Uterus (tissue), 4 donors: Measurements from ENCODE around the gene KLHL18. TPM values are rescaled to one million over a fixed set of nuclear protein-coding genes. Genes with fewer than 3 reads are reported as not detected.

Experiments used
- DNase-seq, 2 donors: peaks; one replicate each; pipeline ENCODE4 v3.0.0-alpha.2; 2019 to 2020
- H3K27ac ChIP-seq, 2 donors: fragments of 200-600 bp; sonication (generic); 1 replicate in 1 of 2; 2 replicates in 1 of 2; pipeline ENCODE4 v1.5.1; 2016 to 2018
- H3K27me3 ChIP-seq, 2 donors: fragments of 200-600 bp; sonication (generic); one replicate each; pipeline ENCODE4 v1.5.1; 2018 to 2019; ENCODE audit warnings: control low read depth in 1 of 2
- H3K36me3 ChIP-seq, 2 donors: fragments of 200-600 bp; sonication (generic); one replicate each; pipeline ENCODE4 v1.5.1; 2019; ENCODE audit warnings: control low read depth in 1 of 2
- H3K4me1 ChIP-seq, 2 donors: fragments of 200-600 bp; sonication (generic); one replicate each; pipeline ENCODE4 v1.5.1; 2018 to 2019; ENCODE audit warnings: control low read depth in 1 of 2
- H3K4me3 ChIP-seq, 2 donors: fragments of 200-600 bp; sonication (generic); 1 replicate in 1 of 2; 2 replicates in 1 of 2; pipeline ENCODE4 v1.5.1; 2018 to 2019; ENCODE audit warnings: mild to moderate bottlenecking in 1 of 2
- H3K9me3 ChIP-seq, 2 donors: fragments of 200-600 bp; sonication (generic); one replicate each; pipeline ENCODE4 v1.5.1; 2019; ENCODE audit warnings: control low read depth in 1 of 2
- POLR2A ChIP-seq, 2 donors: fragments of 450-650 bp; IDR thresholded peaks; one replicate each; pipeline ENCODE4 v1.6.1; 2016; ENCODE audit warnings: antibody characterized with exemption in 2 of 2, mild to moderate bottlenecking in 1 of 2, moderate library complexity in 1 of 2
- intact Hi-C: fragments of 100-400 bp; cut with DNase I; formaldehyde crosslinking; loops from one replicate; pipeline ENCODE4 v1.15.1; 2023; ENCODE audit warnings: low total_unique reads
- total RNA-seq, 4 donors: library from RNA; depleted of rRNA in 3 of 4; stranded (reverse); fragments of >200 nt in 3 of 4; gene quantifications; one replicate each; pipeline versions ENCODE4 v1.1.0 to v1.2.4, GENCODE V29; 2014 to 2023
- TF ChIP-seq, protein P1 (sequence below), 4 experiments: fragments of 200-600 bp in 2 of 4; fragments of 450-650 bp in 2 of 4; sonication (generic) in 2 of 4; IDR thresholded peaks; one replicate each; pipeline ENCODE4 v1.5.1; 2016 to 2019; ENCODE audit warnings: antibody characterized with exemption in 4 of 4, mild to moderate bottlenecking in 2 of 4, moderate library complexity in 1 of 4
- donor health status: DM: yes; HTN: yes; CAD: no.

The KLHL18 gene
- total RNA-seq, 4 donors from 2014 or later: 1.3 to 32.9 (median 15.0) TPM

DNA sequence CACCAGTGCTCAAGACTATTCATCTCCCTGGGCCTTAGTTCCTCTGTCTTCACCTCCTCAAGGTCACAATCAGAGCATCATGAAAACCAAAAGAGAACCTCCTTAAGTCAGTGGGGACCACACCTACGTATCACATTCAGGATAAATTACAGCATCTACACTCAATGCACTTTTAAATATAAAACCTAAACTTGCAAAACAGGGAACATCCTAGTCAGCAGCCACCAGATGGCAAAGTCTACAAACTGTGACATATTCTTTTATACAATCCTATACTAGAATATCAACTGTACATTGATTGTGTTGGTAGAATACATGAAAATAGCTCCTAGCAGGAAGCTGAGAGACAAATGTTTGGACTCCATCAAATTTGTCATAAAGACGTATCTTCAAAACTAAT is 8.1 kb upstream of the KLHL18 start:
- Histone ChIP-seq H3K27me3 (no peaks in the 10 kb centered on the region), H3K36me3 (no peaks in the 10 kb centered on the region), H3K9me3 (no peaks in the 10 kb centered on the region), H3K27ac (no peak overlapping the region), H3K4me3 (no peak overlapping the region), H3K4me1 (no peaks in the 10 kb centered on the region)
- intact Hi-C loops: no loop called here
- no peak for DNase-seq
- TF ChIP-seq, protein P1, sequence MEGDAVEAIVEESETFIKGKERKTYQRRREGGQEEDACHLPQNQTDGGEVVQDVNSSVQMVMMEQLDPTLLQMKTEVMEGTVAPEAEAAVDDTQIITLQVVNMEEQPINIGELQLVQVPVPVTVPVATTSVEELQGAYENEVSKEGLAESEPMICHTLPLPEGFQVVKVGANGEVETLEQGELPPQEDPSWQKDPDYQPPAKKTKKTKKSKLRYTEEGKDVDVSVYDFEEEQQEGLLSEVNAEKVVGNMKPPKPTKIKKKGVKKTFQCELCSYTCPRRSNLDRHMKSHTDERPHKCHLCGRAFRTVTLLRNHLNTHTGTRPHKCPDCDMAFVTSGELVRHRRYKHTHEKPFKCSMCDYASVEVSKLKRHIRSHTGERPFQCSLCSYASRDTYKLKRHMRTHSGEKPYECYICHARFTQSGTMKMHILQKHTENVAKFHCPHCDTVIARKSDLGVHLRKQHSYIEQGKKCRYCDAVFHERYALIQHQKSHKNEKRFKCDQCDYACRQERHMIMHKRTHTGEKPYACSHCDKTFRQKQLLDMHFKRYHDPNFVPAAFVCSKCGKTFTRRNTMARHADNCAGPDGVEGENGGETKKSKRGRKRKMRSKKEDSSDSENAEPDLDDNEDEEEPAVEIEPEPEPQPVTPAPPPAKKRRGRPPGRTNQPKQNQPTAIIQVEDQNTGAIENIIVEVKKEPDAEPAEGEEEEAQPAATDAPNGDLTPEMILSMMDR (IDR thresholded peaks at IDR 0.05): no peak
- TF ChIP-seq POLR2A (IDR thresholded peaks at IDR 0.05): no peak

DNA sequence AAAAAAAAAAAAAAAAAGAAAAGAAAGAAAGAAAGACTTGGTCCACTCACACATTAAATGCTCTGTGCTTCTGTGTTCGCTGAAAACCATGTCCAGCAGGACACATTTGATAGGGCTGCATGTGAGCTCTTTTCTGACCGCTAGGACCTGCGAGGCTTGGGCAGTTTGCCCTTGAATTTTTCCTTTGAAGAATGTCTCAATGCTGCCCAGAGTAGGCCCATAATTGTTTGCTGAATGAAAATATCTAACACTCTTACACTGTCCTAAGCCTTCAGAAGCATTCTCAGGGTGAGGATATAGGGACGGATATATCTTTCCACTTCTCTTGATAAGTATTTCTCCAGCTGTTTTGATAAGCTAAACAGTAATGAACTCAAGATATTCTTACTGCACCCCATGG is 6.2 kb upstream of the KLHL18 start:
- Histone ChIP-seq H3K27me3 (no peaks in the 10 kb centered on the region), H3K4me1 (peaks cover 0 to 2% of the 10 kb centered on the region in 2 donors), H3K36me3 (no peaks in the 10 kb centered on the region), H3K27ac (no peak overlapping the region), H3K4me3 (no peak overlapping the region), H3K9me3 (no peaks in the 10 kb centered on the region)
- intact Hi-C loops: no loop called here
- TF ChIP-seq, protein P1 (IDR thresholded peaks at IDR 0.05): no peak
- no peak for TF ChIP-seq POLR2A (IDR thresholded peaks at IDR 0.05)
- DNase-seq: no peak

DNA sequence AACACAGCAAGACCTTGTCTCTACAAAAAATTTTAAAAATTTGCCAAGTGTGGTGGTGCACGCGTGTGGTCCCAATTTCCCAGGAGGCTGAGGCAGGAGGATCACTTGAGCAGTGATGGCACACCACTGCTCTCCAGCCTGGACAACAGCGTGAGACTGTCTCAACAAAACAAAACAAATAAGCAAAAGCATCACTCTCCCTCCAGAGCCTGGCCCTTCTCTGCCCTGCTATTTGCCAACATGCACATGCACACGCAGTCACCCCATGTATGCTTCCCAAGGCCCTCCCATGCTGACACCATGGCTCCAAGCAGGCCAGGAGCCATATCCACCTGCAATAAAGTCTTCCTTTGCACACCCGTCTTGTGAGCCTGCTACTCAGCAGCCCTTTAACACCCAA is 2.2 kb upstream of the KLHL18 start:
- DNase-seq: no peak
- no peaks in the 10 kb centered on the region for H3K27me3 ChIP-seq
- no peak overlapping the region for H3K4me3 ChIP-seq
- no peak overlapping the region for H3K27ac ChIP-seq
- intact Hi-C loops: no loop called here
- H3K9me3 ChIP-seq: no peaks in the 10 kb centered on the region
- TF ChIP-seq, protein P1 (IDR thresholded peaks at IDR 0.05): no peak
- no peak for TF ChIP-seq POLR2A (IDR thresholded peaks at IDR 0.05)
- H3K4me1 ChIP-seq: peaks cover 5 to 15% of the 10 kb centered on the region in 2 donors
- H3K36me3 ChIP-seq: no peaks in the 10 kb centered on the region

DNA sequence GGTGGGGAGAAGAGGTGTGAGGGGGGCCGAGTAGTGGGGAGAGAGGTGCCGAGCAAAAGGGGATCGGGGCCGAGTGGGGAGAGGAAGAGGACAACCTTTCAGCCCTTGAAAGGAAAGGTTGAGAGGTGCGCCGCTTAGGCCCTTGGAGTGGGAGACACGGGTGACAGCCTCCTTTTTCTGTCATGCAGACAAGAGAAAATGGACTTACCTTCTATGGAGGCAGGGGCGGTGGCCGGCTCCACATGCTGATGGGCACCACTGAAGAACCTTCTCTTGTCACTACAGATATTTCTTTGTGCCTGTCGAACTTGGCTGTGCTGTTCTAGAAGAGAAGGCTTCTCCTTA is 421 bp downstream of the KLHL18 start:
- DNase-seq: no peak
- H3K27ac ChIP-seq: peak overlapping the region; percentile 90 to 92
- H3K4me1 ChIP-seq: peaks cover 5 to 15% of the 10 kb centered on the region in 2 donors
- no peaks in the 10 kb centered on the region for H3K27me3 ChIP-seq
- H3K4me3 ChIP-seq: peak overlapping the region; percentile 62 to 74
- no peaks in the 10 kb centered on the region for H3K9me3 ChIP-seq
- TF ChIP-seq, protein P1 (IDR thresholded peaks at IDR 0.05): no peak
- TF ChIP-seq POLR2A (IDR thresholded peaks at IDR 0.05): no peak
- H3K36me3 ChIP-seq: no peaks in the 10 kb centered on the region
- intact Hi-C loops: no loop called here

DNA sequence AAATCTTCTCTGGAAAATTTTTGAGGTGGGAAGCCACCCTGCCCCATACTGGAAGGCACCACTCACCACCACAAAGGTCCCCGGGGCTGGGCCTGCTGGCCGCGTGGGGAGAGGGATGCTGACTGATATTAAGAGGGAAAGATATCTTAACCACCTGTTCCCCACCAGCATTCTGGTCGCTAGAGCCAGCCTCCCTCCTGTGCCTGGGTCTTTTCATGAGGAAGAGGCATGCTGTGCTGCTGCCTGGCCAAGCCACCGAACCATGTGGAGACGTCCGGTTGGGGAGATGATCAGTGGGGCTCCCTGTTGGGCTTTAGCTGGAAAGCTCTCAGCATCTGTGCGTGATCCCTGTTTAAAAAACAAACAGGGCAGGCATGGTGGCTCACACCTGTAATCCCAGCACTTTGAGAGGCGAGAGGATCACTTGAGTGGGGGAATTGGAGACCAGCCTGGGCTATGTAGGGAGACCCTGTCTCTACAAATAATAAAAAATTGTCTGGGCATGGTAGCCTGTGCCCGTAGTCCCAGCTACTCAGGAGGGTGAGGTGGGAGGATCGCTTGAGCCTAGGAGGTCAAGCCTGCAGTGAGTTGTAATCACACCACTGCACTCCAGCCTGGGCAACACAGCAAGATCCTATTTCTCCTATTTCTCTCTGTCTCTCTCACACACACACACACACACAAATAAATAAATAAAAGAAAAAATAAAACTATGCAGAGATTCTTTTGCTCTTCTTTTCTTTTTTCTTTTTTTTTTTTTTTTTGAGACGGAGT is 1.0 kb downstream of the KLHL18 start:
- Histone ChIP-seq H3K9me3 (no peaks in the 10 kb centered on the region), H3K27me3 (no peaks in the 10 kb centered on the region), H3K4me1 (peaks cover 5 to 15% of the 10 kb centered on the region in 2 donors), H3K4me3 (peak overlapping the region; percentile 62 to 74), H3K27ac (peak overlapping the region; percentile 90 to 92), H3K36me3 (no peaks in the 10 kb centered on the region)
- TF ChIP-seq, protein P1 (IDR thresholded peaks at IDR 0.05): no peak
- TF ChIP-seq POLR2A (IDR thresholded peaks at IDR 0.05): no peak
- intact Hi-C loops: no loop called here
- DNase-seq: no peak
